ENCODE measurements around the gene CLDN9.
A peak's percentile ranks its signal among the peaks of the same experiment; 100 is the strongest.

The CLDN9 gene

GRCh38 chr16:3025032-3026002 lies 12.6 kb downstream of the CLDN9 start:
- Histone ChIP-seq H3K4me3 (ENCODE audit: low read length) (no peak overlapping the region), H3K9ac (ENCODE audit: low read length) (no peak overlapping the region), H3K4me1 (ENCODE audit: control insufficient read depth, insufficient read depth, low read length) (peaks cover 32% of the 10 kb centered on the region)

GRCh38 chr16:3026003-3026378 lies 13.3 kb downstream of the CLDN9 start:
- Histone ChIP-seq H3K4me1 (ENCODE audit: control insufficient read depth, insufficient read depth, low read length) (peaks cover 33% of the 10 kb centered on the region), H3K9ac (ENCODE audit: low read length) (no peak overlapping the region), H3K36me3 (ENCODE audit: control insufficient read depth, insufficient read depth, low read length) (no peaks in the 10 kb centered on the region), H3K9me3 (ENCODE audit: control insufficient read depth, low read length) (no peaks in the 10 kb centered on the region), H3K4me3 (ENCODE audit: low read length) (no peak overlapping the region), H3K27me3 (ENCODE audit: control insufficient read depth, insufficient read depth, low read length) (peaks cover 16% of the 10 kb centered on the region)

More at GRCh38 chr16:3025032-3026002, 12.6 kb downstream of the CLDN9 start:
- Histone ChIP-seq H3K9me3 (ENCODE audit: control insufficient read depth, low read length) (no peaks in the 10 kb centered on the region), H3K36me3 (ENCODE audit: control insufficient read depth, insufficient read depth, low read length) (no peaks in the 10 kb centered on the region), H3K27me3 (ENCODE audit: control insufficient read depth, insufficient read depth, low read length) (peaks cover 11% of the 10 kb centered on the region)

- Histone ChIP-seq H3K4me1 (ENCODE audit: control insufficient read depth, insufficient read depth, low read length) (peaks cover 33% of the 10 kb centered on the region), H3K27me3 (ENCODE audit: control insufficient read depth, insufficient read depth, low read length) (peaks cover 16% of the 10 kb centered on the region), H3K36me3 (ENCODE audit: control insufficient read depth, insufficient read depth, low read length) (no peaks in the 10 kb centered on the region), H3K9me3 (ENCODE audit: control insufficient read depth, low read length) (no peaks in the 10 kb centered on the region), H3K9ac (ENCODE audit: low read length) (no peak overlapping the region), H3K4me3 (ENCODE audit: low read length) (no peak overlapping the region)
These were observed 14.1 kb downstream of the CLDN9 start for GRCh38 chr16:3026609-3027488.

GRCh38 chr16:3027489-3027795 lies 14.7 kb downstream of the CLDN9 start:
- no peak overlapping the region for H3K9ac ChIP-seq (ENCODE audit: low read length)
- peaks cover 16% of the 10 kb centered on the region for H3K27me3 ChIP-seq (ENCODE audit: control insufficient read depth, insufficient read depth, low read length)
- H3K4me1 ChIP-seq (ENCODE audit: control insufficient read depth, insufficient read depth, low read length) = peaks cover 27% of the 10 kb centered on the region

GRCh38 chr16:3027983-3028715 lies 15.4 kb downstream of the CLDN9 start:
- H3K4me1 ChIP-seq (ENCODE audit: control insufficient read depth, insufficient read depth, low read length) = peaks cover 20% of the 10 kb centered on the region
- H3K9ac ChIP-seq (ENCODE audit: low read length) = no peak overlapping the region
- H3K4me3 ChIP-seq (ENCODE audit: low read length) = no peak overlapping the region
- H3K9me3 ChIP-seq (ENCODE audit: control insufficient read depth, low read length) = no peaks in the 10 kb centered on the region
- H3K27me3 ChIP-seq (ENCODE audit: control insufficient read depth, insufficient read depth, low read length) = peaks cover 16% of the 10 kb centered on the region
- no peaks in the 10 kb centered on the region for H3K36me3 ChIP-seq (ENCODE audit: control insufficient read depth, insufficient read depth, low read length)

More at GRCh38 chr16:3027489-3027795, 14.7 kb downstream of the CLDN9 start:
- Histone ChIP-seq H3K36me3 (ENCODE audit: control insufficient read depth, insufficient read depth, low read length) (no peaks in the 10 kb centered on the region), H3K4me3 (ENCODE audit: low read length) (no peak overlapping the region), H3K9me3 (ENCODE audit: control insufficient read depth, low read length) (no peaks in the 10 kb centered on the region)

- Histone ChIP-seq H3K9ac (ENCODE audit: low read length) (no peak overlapping the region), H3K9me3 (ENCODE audit: control insufficient read depth, low read length) (no peaks in the 10 kb centered on the region), H3K27me3 (ENCODE audit: control insufficient read depth, insufficient read depth, low read length) (peaks cover 16% of the 10 kb centered on the region), H3K4me1 (ENCODE audit: control insufficient read depth, insufficient read depth, low read length) (peaks cover 15% of the 10 kb centered on the region), H3K36me3 (ENCODE audit: control insufficient read depth, insufficient read depth, low read length) (no peaks in the 10 kb centered on the region), H3K4me3 (ENCODE audit: low read length) (no peak overlapping the region)
These were observed 16.1 kb downstream of the CLDN9 start for GRCh38 chr16:3028716-3029319.

GRCh38 chr16:3029491-3030221 lies 16.9 kb downstream of the CLDN9 start:
- H3K4me1 ChIP-seq (ENCODE audit: control insufficient read depth, insufficient read depth, low read length) = peaks cover 15% of the 10 kb centered on the region
- peaks cover 16% of the 10 kb centered on the region for H3K27me3 ChIP-seq (ENCODE audit: control insufficient read depth, insufficient read depth, low read length)
- H3K9me3 ChIP-seq (ENCODE audit: control insufficient read depth, low read length) = no peaks in the 10 kb centered on the region
- H3K36me3 ChIP-seq (ENCODE audit: control insufficient read depth, insufficient read depth, low read length) = no peaks in the 10 kb centered on the region
- H3K9ac ChIP-seq (ENCODE audit: low read length) = no peak overlapping the region
- H3K4me3 ChIP-seq (ENCODE audit: low read length) = no peak overlapping the region

- H3K36me3 ChIP-seq (ENCODE audit: control insufficient read depth, insufficient read depth, low read length) = no peaks in the 10 kb centered on the region
- peaks cover 20% of the 10 kb centered on the region for H3K27me3 ChIP-seq (ENCODE audit: control insufficient read depth, insufficient read depth, low read length)
- peaks cover 17% of the 10 kb centered on the region for H3K4me1 ChIP-seq (ENCODE audit: control insufficient read depth, insufficient read depth, low read length)
- no peaks in the 10 kb centered on the region for H3K9me3 ChIP-seq (ENCODE audit: control insufficient read depth, low read length)
- no peak overlapping the region for H3K4me3 ChIP-seq (ENCODE audit: low read length)
- no peak overlapping the region for H3K9ac ChIP-seq (ENCODE audit: low read length)
These were observed 17.8 kb downstream of the CLDN9 start for GRCh38 chr16:3030222-3031212.

- no peak overlapping the region for H3K4me3 ChIP-seq (ENCODE audit: low read length)
- H3K27me3 ChIP-seq (ENCODE audit: control insufficient read depth, insufficient read depth, low read length) = peaks cover 38% of the 10 kb centered on the region
- H3K9ac ChIP-seq (ENCODE audit: low read length) = no peak overlapping the region
- peaks cover 29% of the 10 kb centered on the region for H3K4me1 ChIP-seq (ENCODE audit: control insufficient read depth, insufficient read depth, low read length)
- no peaks in the 10 kb centered on the region for H3K9me3 ChIP-seq (ENCODE audit: control insufficient read depth, low read length)
- H3K36me3 ChIP-seq (ENCODE audit: control insufficient read depth, insufficient read depth, low read length) = no peaks in the 10 kb centered on the region
These were observed 19.9 kb downstream of the CLDN9 start for GRCh38 chr16:3032624-3033023.

GRCh38 chr16:3035289-3035971 lies 22.7 kb downstream of the CLDN9 start:
- Histone ChIP-seq H3K9me3 (ENCODE audit: control insufficient read depth, low read length) (no peaks in the 10 kb centered on the region), H3K4me1 (ENCODE audit: control insufficient read depth, insufficient read depth, low read length) (peaks cover 29% of the 10 kb centered on the region), H3K4me3 (ENCODE audit: low read length) (peak overlapping the region; percentile 46), H3K36me3 (ENCODE audit: control insufficient read depth, insufficient read depth, low read length) (no peaks in the 10 kb centered on the region), H3K9ac (ENCODE audit: low read length) (peak overlapping the region; percentile 91), H3K27me3 (ENCODE audit: control insufficient read depth, insufficient read depth, low read length) (peaks cover 51% of the 10 kb centered on the region)

Measured in mucosa of stomach (tissue), 1 donor.